H1 (cell line): ENCODE measurements around the gene RAB3D. TPM values are rescaled to one million over a fixed set of nuclear protein-coding genes. Genes with fewer than 3 reads are reported as not detected.
A peak's percentile ranks its signal among the peaks of the same experiment; 100 is the strongest.

Experiments
- CTCF ChIA-PET: fragments of 300-600 bp; sonication (Branson Sonifier 250); formaldehyde crosslinking; loops from one replicate; lab custom pipeline; 2021; ENCODE audit not compliant: partially characterized antibody; lab: Charles Lee
- POLR2A ChIA-PET: fragments of 300-600 bp; sonication (Branson Sonifier 250); formaldehyde crosslinking; loops from one replicate; lab custom pipeline; 2021; ENCODE audit warnings: inconsistent platforms; ENCODE audit not compliant: partially characterized antibody; lab: Charles Lee
- DNase-seq, 2 experiments: peaks; one replicate each; pipeline versions ENCODE4 v3.0.0 to v3.0.0-alpha.2; 2010 to 2022; ENCODE audit warnings: low spot score in 2 of 2, low read depth in 1 of 2, mixed read lengths in 1 of 2
- FAIRE-seq: peaks from 2 replicates; lab custom pipeline; 2011; peaks lifted over from hg19 to GRCh38; lab: Jason Lieb, UNC
- H2AFZ ChIP-seq: 2 replicates; pipeline ENCODE4 v1.8.1; 2012; ENCODE audit warnings: low read length, inconsistent platforms
- H2AK5ac ChIP-seq: 2 replicates; pipeline ENCODE4 v1.6.1; 2013; ENCODE audit warnings: low read depth, low read length
- H2BK120ac ChIP-seq: replicated peaks from 2 replicates; pipeline ENCODE3; 2013; ENCODE audit warnings: low read depth, low read length, inconsistent platforms
- H2BK12ac ChIP-seq: 2 replicates; pipeline ENCODE4 v1.6.1; 2013; ENCODE audit warnings: low read depth, low read length
- H2BK15ac ChIP-seq: 2 replicates; pipeline ENCODE4 v1.6.1; 2013; ENCODE audit warnings: low read length
- H2BK20ac ChIP-seq: 2 replicates; pipeline ENCODE4 v1.6.1; 2013; ENCODE audit warnings: low read length
- H2BK5ac ChIP-seq: 2 replicates; pipeline ENCODE4 v1.6.1; 2013; ENCODE audit warnings: low read depth, low read length
- H3K14ac ChIP-seq: 2 replicates; pipeline ENCODE4 v1.6.1; 2013; ENCODE audit warnings: inconsistent platforms; ENCODE audit not compliant: insufficient read length
- H3K18ac ChIP-seq: 2 replicates; pipeline ENCODE4 v1.6.1; 2013; ENCODE audit warnings: low read length; ENCODE audit errors: extremely low read depth
- H3K23ac ChIP-seq: 2 replicates; pipeline ENCODE4 v1.6.1; 2013; ENCODE audit warnings: inconsistent platforms; ENCODE audit not compliant: insufficient read length
- H3K23me2 ChIP-seq: 2 replicates; pipeline ENCODE4 v1.6.1; 2013; ENCODE audit warnings: low read depth, low read length
- H3K27ac ChIP-seq: 2 replicates; pipeline ENCODE4 v1.6.1; 2011; ENCODE audit warnings: low read depth, low read length, inconsistent platforms
- H3K27me3 ChIP-seq, 4 experiments: replicated peaks in 1 of 4; 1 replicate in 1 of 4; 2 replicates in 3 of 4; pipeline versions ENCODE4 v1.6.1 to v1.8.1; 2011 to 2013; ENCODE audit warnings: low read length in 3 of 4, mild to moderate bottlenecking in 3 of 4, inconsistent platforms in 2 of 4, mixed read lengths in 2 of 4, moderate library complexity in 1 of 4; ENCODE audit not compliant: control insufficient read depth in 3 of 4, insufficient read depth in 3 of 4; ENCODE audit errors: extremely low read depth in 1 of 4
- H3K36me3 ChIP-seq, 4 experiments: 2 replicates each; pipeline versions ENCODE4 v1.6.1 to v1.8.1; 2011 to 2013; ENCODE audit warnings: mild to moderate bottlenecking in 4 of 4, low read length in 3 of 4, moderate library complexity in 2 of 4, control low read depth in 1 of 4, inconsistent platforms in 1 of 4; ENCODE audit not compliant: insufficient read depth in 4 of 4, control insufficient read depth in 2 of 4
- H3K4ac ChIP-seq: replicated peaks from 2 replicates; pipeline ENCODE3; 2013; ENCODE audit warnings: low read length, low read depth, mixed read lengths, inconsistent platforms; ENCODE audit not compliant: insufficient read length
- H3K4me1 ChIP-seq, 4 experiments: replicated peaks in 1 of 4; 1 replicate in 1 of 4; 2 replicates in 3 of 4; pipeline versions ENCODE4 v1.6.1 to v1.8.1; 2011 to 2013; ENCODE audit warnings: low read length in 3 of 4, inconsistent platforms in 2 of 4, mixed read lengths in 1 of 4; ENCODE audit not compliant: insufficient read depth in 4 of 4, control insufficient read depth in 3 of 4
- H3K4me2 ChIP-seq, 2 experiments: 2 replicates each; pipeline versions ENCODE4 v1.6.1 to v1.8.1; 2011 to 2013; ENCODE audit warnings: low read depth in 2 of 2, low read length in 2 of 2, control low read depth in 1 of 2, inconsistent platforms in 1 of 2, mild to moderate bottlenecking in 1 of 2; ENCODE audit not compliant: insufficient read depth in 1 of 2
- H3K4me3 ChIP-seq, 4 experiments: fragments of 200-600, 300-600 bp in 1 of 4; sonication (generic), shearing (Covaris generic), sonication (Bioruptor Twin) in 1 of 4; 2 replicates each; pipeline versions ENCODE4 v1.5.1 to v1.8.1; 2011 to 2016; ENCODE audit warnings: low read length in 4 of 4, low read depth in 3 of 4, control low read depth in 2 of 4, inconsistent platforms in 2 of 4, mild to moderate bottlenecking in 2 of 4, mixed read lengths in 1 of 4, moderate library complexity in 1 of 4; ENCODE audit not compliant: insufficient read depth in 2 of 4; ENCODE audit errors: extremely low read depth in 1 of 4
- H3K56ac ChIP-seq: replicated peaks from 2 replicates; pipeline ENCODE3; 2013; ENCODE audit warnings: low read depth, mild to moderate bottlenecking, mixed read lengths, low read length, inconsistent platforms; ENCODE audit not compliant: insufficient read length
- H3K79me1 ChIP-seq: 2 replicates; pipeline ENCODE4 v1.6.1; 2013; ENCODE audit warnings: low read depth, low read length, control low read depth
- H3K79me2 ChIP-seq, 2 experiments: 2 replicates each; pipeline versions ENCODE4 v1.6.1 to v1.8.1; 2012 to 2013; ENCODE audit warnings: low read length in 2 of 2, mild to moderate bottlenecking in 2 of 2, inconsistent platforms in 1 of 2; ENCODE audit not compliant: insufficient read depth in 2 of 2, control insufficient read depth in 1 of 2
- H3K9ac ChIP-seq, 4 experiments: replicated peaks in 1 of 4; 1 replicate in 1 of 4; 2 replicates in 3 of 4; pipeline versions ENCODE4 v1.6.1 to v1.8.1; 2011 to 2013; ENCODE audit warnings: low read depth in 3 of 4, low read length in 3 of 4, control low read depth in 2 of 4, mild to moderate bottlenecking in 2 of 4, moderate library complexity in 2 of 4, inconsistent platforms in 1 of 4; ENCODE audit errors: extremely low read depth in 1 of 4
- H3K9me3 ChIP-seq, 2 experiments: 2 replicates each; pipeline versions ENCODE4 v1.6.1 to v1.8.1; 2012 to 2013; ENCODE audit warnings: mild to moderate bottlenecking in 2 of 2, moderate library complexity in 2 of 2, control low read depth in 1 of 2, inconsistent platforms in 1 of 2, low read depth in 1 of 2, low read length in 1 of 2, mixed read lengths in 1 of 2; ENCODE audit not compliant: insufficient read depth in 2 of 2
- H4K20me1 ChIP-seq, 2 experiments: replicated peaks in 1 of 2; 2 replicates each; pipeline versions ENCODE3 to v1.8.1; 2011 to 2013; ENCODE audit warnings: inconsistent platforms in 2 of 2, low read length in 2 of 2, mild to moderate bottlenecking in 1 of 2; ENCODE audit not compliant: insufficient read depth in 2 of 2, control insufficient read depth in 1 of 2
- H4K5ac ChIP-seq: 2 replicates; pipeline ENCODE4 v1.6.1; 2013; ENCODE audit warnings: low read length, low read depth, mixed read lengths, inconsistent platforms; ENCODE audit not compliant: insufficient read length
- H4K8ac ChIP-seq: 2 replicates; pipeline ENCODE4 v1.8.0; 2013; ENCODE audit warnings: mild to moderate bottlenecking, moderate library complexity, low read length, inconsistent platforms; ENCODE audit not compliant: insufficient read depth; ENCODE audit errors: extremely low read depth
- H4K91ac ChIP-seq: replicated peaks from 2 replicates; pipeline ENCODE3; 2013; ENCODE audit warnings: low read length, mixed read lengths, inconsistent platforms; ENCODE audit not compliant: insufficient read length
- ASH2L ChIP-seq: fragments of 200-600, 300-600 bp; sonication (generic); IDR thresholded peaks from one replicate; pipeline ENCODE4 v1.7.1; 2017; ENCODE audit warnings: low read length
- ATF3 ChIP-seq: IDR thresholded peaks from 2 replicates; pipeline ENCODE4 v1.6.1; 2011; ENCODE audit warnings: low read depth, mild to moderate bottlenecking, low read length; ENCODE audit not compliant: insufficient read depth
- CEBPB ChIP-seq: IDR thresholded peaks from 2 replicates; pipeline ENCODE4 v1.6.1; 2012; ENCODE audit warnings: low read depth, low read length
- CREB1 ChIP-seq: IDR thresholded peaks from 2 replicates; pipeline ENCODE4 v1.6.1; 2012; ENCODE audit warnings: inconsistent platforms
- KDM1A ChIP-seq: fragments of 200-600, 300-600 bp; sonication (generic); IDR thresholded peaks from 2 replicates; pipeline ENCODE4 v1.7.1; 2016; ENCODE audit warnings: mild to moderate bottlenecking, low read length, borderline replicate concordance
- MAFK ChIP-seq: IDR thresholded peaks from 2 replicates; pipeline ENCODE4 v1.6.1; 2012; ENCODE audit warnings: low read depth, mild to moderate bottlenecking, improper control_type of control experiment, low read length
- MAX ChIP-seq: IDR thresholded peaks from 2 replicates; pipeline ENCODE4 v1.6.1; 2012; ENCODE audit warnings: inconsistent platforms
- RXRA ChIP-seq: IDR thresholded peaks from 2 replicates; pipeline ENCODE4 v1.6.1; 2011; ENCODE audit warnings: low read depth, mild to moderate bottlenecking, low read length, moderate library complexity; ENCODE audit not compliant: insufficient read depth
- TEAD4 ChIP-seq: IDR thresholded peaks from 2 replicates; pipeline ENCODE4 v1.6.1; 2012; ENCODE audit warnings: low read depth, low read length, inconsistent platforms, mixed read lengths
- YY1 ChIP-seq: IDR thresholded peaks from 2 replicates; pipeline ENCODE4 v1.6.1; 2011; ENCODE audit warnings: low read depth, mild to moderate bottlenecking, low read length
- WGBS, 2 experiments: shearing (Covaris generic) in 1 of 2; methylation state at CpG; one replicate each; pipeline versions ENCODE4 v1.1.6 to v1.1.7; 2013 to 2015; ENCODE audit warnings: low lambda C conversion rate in 2 of 2, mixed read lengths in 2 of 2, inconsistent platforms in 1 of 2, low coverage in 1 of 2, missing lambda C conversion rate in 1 of 2; ENCODE audit not compliant: insufficient replicate concordance in 2 of 2, insufficient coverage in 1 of 2, insufficient read length in 1 of 2; ENCODE audit errors: extremely low coverage in 1 of 2, missing lambda C conversion rate in 1 of 2; 5-methylcytosine and 5-hydroxymethylcytosine counted together
- polyA plus RNA-seq, 7 experiments: library from polyadenylated mRNA; depleted of rRNA in 3 of 7; stranded (reverse) in 5 of 7; unstranded in 2 of 7; fragments of >200 nt in 5 of 7; fragments of 200-250 nt in 2 of 7; gene quantifications; 1 replicate in 5 of 7; 2 replicates in 1 of 7; 4 replicates in 1 of 7; pipeline versions ENCODE4 v1.2.1 to v1.2.3, GENCODE V29; 2011 to 2013; ENCODE audit warnings: missing spikeins in 2 of 7, mixed read lengths in 2 of 7
- total RNA-seq: library from RNA; stranded (reverse); fragmentation: NEBNext Ultra II Directional; extraction: Animal tissue kit (Norgen Biotek cat#: 25700); gene quantifications from 2 replicates; pipeline ENCODE4 v1.2.1, GENCODE V29; 2021

RAB3D gene
- total and polyA plus RNA-seq, 2 of the 8 experiments (the other 6 are each of a cell fraction or from before 2014, with no cell fraction given): 17.8 to 23.8 TPM

- no peak overlapping the region for H3K27ac ChIP-seq
- no peak overlapping the region for H3K14ac ChIP-seq
- peak overlapping the region; percentile 85; the same call in 1 of the 2 replicates for H2BK5ac ChIP-seq
- 0 out of 2 replicates have a peak overlapping the region, but pooled peaks have one; percentile 88 for H2BK15ac ChIP-seq
- peak overlapping the region; percentile 34 to 67; a peak in 3 of 4 replicates for H3K4me2 ChIP-seq
- peak overlapping the region; percentile 84 for H4K91ac ChIP-seq
- H3K4me3 ChIP-seq: peak overlapping the region in 2 of 4 experiments; percentile 21 to 44; a peak in 4 of 8 replicates
- peak overlapping the region; percentile 99 for H3K18ac ChIP-seq
- no peak overlapping the region for H2BK120ac ChIP-seq
- peak overlapping the region; percentile 100 for H2AFZ ChIP-seq
- H4K8ac ChIP-seq: peak overlapping the region; percentile 89; the same call in 1 of the 2 replicates
- peak overlapping the region; percentile 77 for H4K5ac ChIP-seq
- WGBS, 2 experiments: 17% methylated on average over 29 of the region's 41 CpGs; no CpG with 5 or more reads in 1 of the 2 experiments
- POLR2A ChIA-PET: interaction anchor here (0.8 to 1.1 kb wide), 4 partner anchors 53 to 222 kb away, joined by 3 to 4 read pairs (median 3); partner anchors contain the start of genes CCDC159, RGL3 and TMEM205
- H2BK12ac ChIP-seq: no peak overlapping the region; the same call in 1 of the 2 replicates
- H3K79me2 ChIP-seq: no peaks in the 10 kb centered on the region
- no peak overlapping the region for H3K9ac ChIP-seq
- no peak overlapping the region for H3K4ac ChIP-seq
- H3K4me1 ChIP-seq: peaks cover 2 to 6% (median 2%) of the 10 kb centered on the region in 4 experiments; a peak in 5 of 7 replicates
- no peaks in the 10 kb centered on the region for H3K79me1 ChIP-seq
- DNase-seq: peak; percentile 88 to 100
- H3K36me3 ChIP-seq: no peaks in the 10 kb centered on the region
- no peak overlapping the region for H2BK20ac ChIP-seq
- H2AK5ac ChIP-seq: no peak overlapping the region
- CTCF ChIA-PET: interaction anchor here (0.6 to 3.3 kb wide), 35 partner anchors 9 to 166 kb away, joined by 3 to 16 read pairs (median 3); partner anchors contain the start of genes EPOR, RAB3D and SWSAP1
- H3K23ac ChIP-seq: no peak overlapping the region
- H3K27me3 ChIP-seq: no peaks in the 10 kb centered on the region; a peak in 2 of 7 replicates
- H3K56ac ChIP-seq: no peak overlapping the region
- H3K9me3 ChIP-seq: no peaks in the 10 kb centered on the region
- peak; percentile 7 for FAIRE-seq
- no peaks in the 10 kb centered on the region; the same call in 1 of the 2 replicates for H3K23me2 ChIP-seq
- no peaks in the 10 kb centered on the region for H4K20me1 ChIP-seq
- TF ChIP-seq YY1: peak; percentile 63
- TF ChIP-seq ASH2L: no peak
- peak; percentile 65 for TF ChIP-seq CEBPB
- TF ChIP-seq ATF3: no peak
- TF ChIP-seq MAFK: no peak
- peak; percentile 77 for TF ChIP-seq CREB1
- TF ChIP-seq MAX: 0 out of 2 replicates have a peak, but pooled peaks have one; percentile 8
- TF ChIP-seq TEAD4: peak; percentile 35; the same call in 1 of the 2 replicates
- 0 out of 2 replicates have a peak, but pooled peaks have one; percentile 44 for TF ChIP-seq RXRA
- 0 out of 2 replicates have a peak, but pooled peaks have one; percentile 15 for TF ChIP-seq KDM1A
Observed at GRCh38 chr19:11293433-11294389, 45.7 kb downstream of the RAB3D start.
